ENCODE data around the gene PGF.

PGF gene

DNA sequence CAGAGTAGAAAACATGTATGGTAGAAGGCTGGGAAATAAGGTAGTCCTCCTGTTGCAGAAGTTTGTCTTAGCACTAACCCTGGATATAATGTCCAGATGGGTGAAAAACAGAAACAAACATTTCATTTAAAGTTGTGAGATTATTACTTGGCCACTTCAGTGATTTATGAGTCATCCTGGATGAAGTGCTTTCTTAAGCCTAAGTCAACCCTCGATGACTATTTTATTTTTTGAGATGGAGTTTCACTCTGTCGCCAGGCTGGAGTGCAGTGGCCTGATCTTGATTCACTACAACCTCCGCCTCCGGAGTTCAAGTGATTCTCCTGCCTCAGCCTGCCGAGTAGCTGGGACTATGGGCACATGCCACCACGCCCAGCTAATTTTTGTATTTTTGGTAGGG lies 63.5 kb downstream of the PGF start:
- no peak for DNase-seq
